ENCODE measurements around the gene BMP4.

DNA sequence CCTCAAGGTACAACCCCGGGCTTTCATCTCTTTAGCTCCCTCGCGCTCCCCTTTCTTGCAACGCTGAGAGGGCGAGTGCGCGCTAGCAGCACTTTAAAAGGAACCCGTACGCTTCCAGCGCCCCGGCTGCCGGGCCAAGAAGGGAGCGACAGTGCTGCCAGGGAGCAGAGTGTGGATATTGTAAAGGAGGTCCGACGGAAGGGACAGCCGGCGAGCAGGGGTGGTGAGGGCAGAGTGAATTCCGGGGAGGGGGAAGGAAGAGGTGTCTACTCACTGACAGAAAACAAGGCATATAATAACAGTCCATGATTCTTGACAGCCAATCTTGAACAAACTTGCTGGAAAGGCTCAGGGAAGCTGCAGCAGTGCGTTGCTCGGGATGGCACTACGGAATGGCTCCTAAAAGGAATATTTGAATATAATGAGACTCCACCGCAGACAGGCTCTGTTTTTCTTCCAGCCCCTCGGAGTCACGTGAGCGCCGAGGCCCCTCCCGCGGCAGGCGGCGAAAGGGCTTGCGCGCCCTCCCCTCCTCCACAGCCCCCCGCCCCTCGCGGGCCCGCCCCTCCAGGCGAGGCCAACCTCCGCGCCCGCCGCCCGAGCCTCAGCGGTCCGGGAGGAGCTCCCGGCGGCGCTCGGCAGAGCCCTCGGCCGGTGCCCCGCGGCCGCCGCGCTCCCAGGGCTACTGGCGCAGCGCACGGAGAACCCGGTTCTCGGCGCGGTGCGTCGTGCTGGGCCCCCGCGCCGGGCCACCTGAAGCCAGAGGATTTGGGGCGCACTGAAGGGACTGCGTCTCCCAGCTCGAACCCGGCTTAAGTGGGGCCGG, 3.4 kb downstream of the BMP4 start:
- TF ChIP-seq, protein P1, sequence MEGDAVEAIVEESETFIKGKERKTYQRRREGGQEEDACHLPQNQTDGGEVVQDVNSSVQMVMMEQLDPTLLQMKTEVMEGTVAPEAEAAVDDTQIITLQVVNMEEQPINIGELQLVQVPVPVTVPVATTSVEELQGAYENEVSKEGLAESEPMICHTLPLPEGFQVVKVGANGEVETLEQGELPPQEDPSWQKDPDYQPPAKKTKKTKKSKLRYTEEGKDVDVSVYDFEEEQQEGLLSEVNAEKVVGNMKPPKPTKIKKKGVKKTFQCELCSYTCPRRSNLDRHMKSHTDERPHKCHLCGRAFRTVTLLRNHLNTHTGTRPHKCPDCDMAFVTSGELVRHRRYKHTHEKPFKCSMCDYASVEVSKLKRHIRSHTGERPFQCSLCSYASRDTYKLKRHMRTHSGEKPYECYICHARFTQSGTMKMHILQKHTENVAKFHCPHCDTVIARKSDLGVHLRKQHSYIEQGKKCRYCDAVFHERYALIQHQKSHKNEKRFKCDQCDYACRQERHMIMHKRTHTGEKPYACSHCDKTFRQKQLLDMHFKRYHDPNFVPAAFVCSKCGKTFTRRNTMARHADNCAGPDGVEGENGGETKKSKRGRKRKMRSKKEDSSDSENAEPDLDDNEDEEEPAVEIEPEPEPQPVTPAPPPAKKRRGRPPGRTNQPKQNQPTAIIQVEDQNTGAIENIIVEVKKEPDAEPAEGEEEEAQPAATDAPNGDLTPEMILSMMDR (IDR thresholded peaks at IDR 0.05; ENCODE audit: low read depth, low read length, poor library complexity, severe bottlenecking), result no peak
- no peak for TF ChIP-seq EZH2phosphoT487 (IDR thresholded peaks at IDR 0.05; ENCODE audit: borderline replicate concordance, low read length)

Data from DOHH2 (cell line).